Eye (tissue), 1 donor: ENCODE measurements around the gene RNF213.
A peak's percentile ranks its signal among the peaks of the same experiment; 100 is the strongest.

Experiments
- DNase-seq: peaks from one replicate; pipeline ENCODE4 v3.0.0-alpha.2; 2015

The RNF213 gene

DNA sequence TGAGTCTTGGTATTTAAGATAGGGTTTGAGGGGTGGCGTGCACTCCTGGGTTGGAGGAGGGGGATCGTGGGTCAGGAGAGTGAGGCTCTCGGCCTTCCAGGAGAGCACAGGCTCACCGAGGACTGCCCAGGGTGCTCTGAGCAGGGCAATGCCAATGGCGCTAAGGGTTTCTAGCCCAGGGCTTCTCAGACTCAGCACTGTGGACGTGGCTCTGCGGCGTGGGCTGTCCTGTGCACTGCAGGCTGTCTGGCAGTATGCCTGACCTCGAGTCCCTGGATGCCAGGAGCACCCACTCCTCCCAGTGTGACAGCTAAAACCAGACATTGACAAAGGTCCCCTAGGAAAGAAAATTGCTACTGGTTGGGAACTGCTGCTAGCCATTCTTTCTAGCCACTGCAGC lies 117.1 kb downstream of the RNF213 start:
- DNase-seq = no peak

- DNase-seq = no peak
These were observed 118.7 kb downstream of the RNF213 start for GRCh38 chr17:80379348-80379747.

- no peak for DNase-seq
These were observed 119.4 kb downstream of the RNF213 start for GRCh38 chr17:80380068-80380467.

- no peak for DNase-seq
These were observed 119.9 kb downstream of the RNF213 start for GRCh38 chr17:80380555-80381002.

DNA sequence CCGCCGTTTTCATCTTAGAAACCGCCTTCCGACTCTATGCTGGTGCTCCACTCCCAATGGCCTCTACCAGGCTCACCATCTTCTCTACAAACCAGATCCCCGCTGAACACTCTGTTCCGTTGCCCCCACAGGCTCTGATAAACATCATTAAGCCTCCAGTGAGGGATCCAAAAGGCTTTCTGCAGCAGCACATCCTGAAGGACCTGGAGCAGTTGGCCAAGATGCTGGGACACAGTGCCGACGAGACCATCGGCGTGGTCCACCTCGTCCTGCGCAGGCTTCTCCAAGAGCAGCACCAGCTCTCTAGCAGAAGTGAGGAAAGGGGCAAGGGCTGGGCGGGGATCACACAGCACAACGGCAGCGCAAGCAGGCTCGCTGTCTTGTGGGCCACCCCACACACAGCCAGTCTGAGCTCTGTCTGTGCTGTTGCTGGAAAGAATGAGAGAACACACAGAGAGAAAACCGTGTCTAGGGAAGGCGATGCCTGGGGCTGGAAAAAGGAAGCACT lies 120.8 kb downstream of the RNF213 start:
- DNase-seq = no peak

DNA sequence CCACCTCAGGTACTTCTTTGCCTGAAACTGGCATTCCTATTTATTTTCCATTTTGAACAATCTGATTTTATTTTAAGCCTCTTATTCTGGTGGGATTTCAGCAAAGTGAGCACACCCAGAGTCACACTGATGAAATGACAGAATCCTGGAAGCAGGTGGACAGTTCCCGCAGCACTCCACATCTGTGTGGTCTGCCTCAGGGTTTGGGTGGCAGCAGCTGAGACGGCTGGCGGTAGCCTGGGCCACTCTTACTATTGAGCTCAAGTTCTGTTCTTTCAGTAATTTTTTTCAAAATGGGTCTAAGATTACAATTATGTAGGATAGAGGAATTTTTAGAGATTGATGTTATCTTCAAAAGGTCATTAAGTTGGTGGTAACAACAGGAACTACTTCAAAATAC lies 121.8 kb downstream of the RNF213 start:
- no peak for DNase-seq

DNA sequence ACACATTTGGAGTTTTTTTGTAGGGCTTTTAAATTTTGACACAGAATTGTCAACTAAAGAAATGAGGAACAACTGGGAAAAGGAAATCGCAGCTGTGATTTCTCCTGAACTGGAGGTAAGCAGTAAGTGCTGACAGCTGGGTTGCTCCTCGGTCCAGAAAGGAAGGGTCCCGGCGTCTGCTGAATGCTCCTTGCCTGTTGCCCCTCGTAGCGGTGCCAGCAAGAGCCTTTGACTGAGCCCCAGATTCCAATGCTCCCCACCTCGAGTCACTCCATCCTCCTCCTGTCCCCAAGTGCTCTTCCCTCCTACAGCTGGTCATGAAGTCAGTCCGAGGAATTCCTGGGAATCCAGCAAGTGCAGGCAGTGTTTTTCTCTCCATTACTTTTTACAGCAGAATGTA lies 122.3 kb downstream of the RNF213 start:
- DNase-seq = no peak

- DNase-seq = no peak
These were observed 123.7 kb downstream of the RNF213 start for GRCh38 chr17:80384078-80384960.

DNA sequence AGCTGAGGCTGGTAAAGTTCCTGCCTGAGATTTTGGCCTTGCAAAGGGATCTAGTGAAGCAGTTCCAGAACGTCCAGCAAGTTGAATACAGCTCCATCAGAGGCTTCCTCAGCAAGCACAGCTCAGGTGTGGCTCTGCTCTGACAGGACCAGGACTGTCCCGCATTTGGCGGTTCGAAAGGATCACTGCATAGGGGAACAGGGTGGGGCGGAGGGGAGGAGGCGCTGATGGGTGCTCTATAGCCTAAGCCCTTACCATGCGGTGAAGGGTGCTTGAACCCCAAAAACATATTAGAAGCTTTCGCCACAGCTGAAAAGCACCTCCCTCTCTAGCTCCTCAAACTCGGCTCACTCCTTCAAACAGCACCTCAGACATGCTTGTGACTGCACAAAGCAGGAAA lies 124.4 kb downstream of the RNF213 start:
- no peak for DNase-seq

GRCh38 chr17:80386341-80386740 lies 125.7 kb downstream of the RNF213 start:
- DNase-seq = no peak

- no peak for DNase-seq
These were observed 126.4 kb downstream of the RNF213 start for GRCh38 chr17:80387071-80387470.

DNA sequence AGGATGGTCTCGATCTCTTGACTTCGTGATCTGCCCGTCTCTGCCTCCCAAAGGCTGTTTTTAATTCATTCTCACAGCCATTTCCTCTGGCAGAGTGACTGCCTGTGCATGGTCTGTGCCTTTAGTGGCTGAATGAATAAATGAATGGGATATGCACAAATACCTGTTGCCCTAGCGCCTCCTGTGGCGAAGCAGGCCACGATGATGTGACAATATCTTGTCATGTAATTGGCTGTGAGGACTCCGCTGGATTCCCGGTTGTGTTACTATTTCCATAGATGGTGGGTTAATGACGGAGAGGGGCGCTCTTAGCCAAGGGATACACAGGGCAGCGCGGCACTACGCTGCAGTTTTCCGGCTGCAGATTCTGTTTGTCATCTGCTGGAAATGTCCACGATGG lies 127.5 kb downstream of the RNF213 start:
- DNase-seq = no peak

DNA sequence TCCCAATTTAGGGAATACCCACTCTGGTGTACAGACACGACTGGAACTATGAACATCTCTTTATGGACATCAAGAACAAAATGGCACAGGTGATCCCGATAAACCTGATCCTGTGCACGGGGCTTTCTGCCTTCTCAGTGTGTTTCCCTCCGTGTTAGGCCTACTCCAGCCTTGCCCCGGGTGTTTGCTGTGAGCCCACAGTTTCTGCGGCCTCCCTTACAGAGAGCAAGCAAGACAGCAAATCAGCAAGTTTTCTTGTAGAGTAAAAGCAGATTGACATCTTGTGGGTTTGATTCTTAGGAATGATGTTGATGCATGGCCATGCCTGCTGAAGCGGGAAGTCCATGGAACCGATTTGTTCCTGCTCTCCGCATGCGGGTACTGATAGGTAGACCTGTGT lies 127.9 kb downstream of the RNF213 start:
- no peak for DNase-seq

GRCh38 chr17:80389011-80389995 lies 128.7 kb downstream of the RNF213 start:
- peak; percentile 63 for DNase-seq

DNA sequence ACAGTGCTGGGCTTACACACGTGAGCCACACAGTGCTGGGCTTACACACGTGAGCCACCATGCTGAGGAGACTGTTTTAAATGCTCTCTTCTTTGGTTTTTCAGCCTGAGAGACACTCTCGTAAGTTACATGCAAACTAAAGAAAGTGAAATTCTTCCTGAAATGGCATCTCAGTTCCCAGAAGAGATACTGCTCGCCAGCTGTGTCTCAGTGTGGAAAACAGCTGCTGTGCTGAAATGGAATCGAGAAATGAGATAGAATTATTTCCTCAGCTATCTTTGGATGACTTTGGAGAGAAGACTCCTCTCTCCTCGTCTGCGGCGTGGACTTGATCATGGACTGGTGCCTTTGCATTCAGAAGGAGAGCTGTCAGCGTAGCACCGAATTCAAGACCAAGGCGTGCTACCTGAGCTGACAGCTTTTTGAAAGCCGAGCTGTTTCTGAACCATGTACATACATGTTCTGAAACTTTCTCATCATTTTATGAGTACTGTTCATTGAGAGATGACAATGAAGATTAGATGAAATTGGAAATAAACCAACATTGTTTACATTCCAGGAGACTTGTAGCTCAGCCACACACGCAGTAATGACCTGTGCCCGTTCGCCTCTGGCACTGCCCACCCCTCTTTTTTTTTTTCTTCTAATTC lies 132.7 kb downstream of the RNF213 start:
- DNase-seq = no peak

GRCh38 chr17:80393961-80394360 lies 133.3 kb downstream of the RNF213 start:
- DNase-seq = no peak

- no peak for DNase-seq
These were observed 134.1 kb downstream of the RNF213 start for GRCh38 chr17:80394629-80395216.

DNA sequence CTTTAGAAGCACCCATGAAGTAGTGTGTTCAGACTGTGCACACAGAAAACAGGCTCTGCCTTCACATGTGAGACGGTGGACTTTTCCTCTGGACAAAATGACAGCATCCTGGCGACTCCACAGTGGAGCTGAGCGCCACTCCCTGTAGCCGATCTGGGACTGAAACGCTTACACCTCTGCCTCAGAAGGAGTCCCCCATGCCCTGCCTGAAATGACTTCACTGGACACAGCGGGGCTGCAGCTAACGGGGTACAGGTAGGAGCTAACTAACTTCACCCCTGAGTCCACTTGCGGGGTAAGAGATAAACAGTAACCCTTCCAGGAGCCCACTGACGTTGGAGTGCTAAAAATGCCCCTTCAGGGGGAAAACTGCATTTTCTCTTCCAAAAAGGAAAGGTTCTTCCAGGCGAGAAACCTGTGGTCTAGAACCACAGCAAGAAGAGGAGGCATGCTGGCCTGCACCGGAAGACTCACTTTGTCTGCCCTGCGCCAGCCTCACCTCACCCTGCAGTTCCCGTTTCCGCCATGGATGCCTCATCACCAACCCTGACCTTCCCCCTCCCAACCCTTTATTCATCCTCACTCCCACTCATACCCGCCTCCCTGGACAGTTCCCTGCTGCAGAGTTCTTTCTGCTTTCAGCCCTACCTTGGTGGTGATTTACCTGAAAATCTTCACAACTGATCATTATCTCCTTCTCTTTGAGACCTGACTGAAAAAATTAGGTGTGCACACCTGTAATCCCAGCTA lies 134.9 kb downstream of the RNF213 start:
- no peak for DNase-seq

- DNase-seq = no peak
These were observed 135.7 kb downstream of the RNF213 start for GRCh38 chr17:80396157-80397033.

DNA sequence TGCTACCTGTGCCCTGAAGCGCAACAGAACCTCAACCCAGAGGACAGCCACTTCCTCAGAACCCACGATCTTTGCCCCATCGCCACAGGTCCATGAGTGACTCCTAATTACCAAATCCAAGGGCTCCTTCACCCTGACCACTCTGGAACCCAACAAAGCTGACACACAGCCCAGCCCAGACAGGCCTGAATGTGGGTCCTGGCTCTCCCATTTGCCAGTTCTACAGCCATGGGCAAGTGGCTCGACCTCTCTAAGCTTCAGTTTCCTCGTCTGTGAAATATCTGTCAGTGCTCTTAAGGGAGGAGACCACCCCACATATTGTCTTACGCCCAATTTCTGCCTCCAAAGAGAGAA lies 136.4 kb downstream of the RNF213 start:
- no peak for DNase-seq

GRCh38 chr17:80397686-80398085 lies 137.0 kb downstream of the RNF213 start:
- DNase-seq = no peak
